Omental fat pad (tissue), 4 donors: ENCODE data around the gene BMERB1. TPM values are rescaled to one million over a fixed set of nuclear protein-coding genes. Genes with fewer than 3 reads are reported as not detected.

Experiments
- total RNA-seq, 4 donors: library from RNA; depleted of rRNA; stranded (reverse); fragments of >200 nt; gene quantifications; one replicate each; pipeline ENCODE4 v1.1.0, GENCODE V29; 2016

The BMERB1 gene
- total RNA-seq, 4 donors from 2014 or later: 28.7 to 47.0 (median 41.8) TPM

Other genes with a start within 250 kb of the BMERB1 start
- gene NPIPA5, start 56.3 kb upstream of the BMERB1 start, total RNA-seq: 10 to 100 TPM in 2 of 4 donors, 1 to 10 TPM in 2; 1.2 to 22.5 (median 9.4) TPM
- gene MPV17L, start 38.8 kb upstream of the BMERB1 start, total RNA-seq: 10 to 100 TPM in 1 of 4 donors, 1 to 10 TPM in 3; 5.8 to 10.7 (median 7.7) TPM
- gene MARF1, start 208.6 kb downstream of the BMERB1 start, total RNA-seq: 10 to 100 TPM; 20.7 to 53.9 (median 29.3) TPM
- 10 to 100 TPM; 11.9 to 26.2 (median 21.2) TPM for gene NDE1, start 215.7 kb downstream of the BMERB1 start, total RNA-seq